PFSK-1 (cell line): ENCODE measurements around the gene NFIX.

Source experiments
- FOXP2 ChIP-seq: optimal IDR thresholded peaks from 2 replicates; pipeline ENCODE3; 2011; ENCODE audit warnings: borderline replicate concordance, control low read depth, inconsistent platforms; ENCODE audit not compliant: insufficient read depth; ENCODE audit errors: extremely low read length, extremely low read depth
- POLR2AphosphoS5 ChIP-seq: IDR thresholded peaks from 2 replicates; pipeline ENCODE4 v1.6.1; 2012; ENCODE audit warnings: low read depth, mild to moderate bottlenecking, control low read depth, low read length, moderate library complexity
- REST ChIP-seq, 2 experiments: IDR thresholded peaks; 2 replicates each; pipeline versions ENCODE4 v1.6.1 to v1.8.0; 2011 to 2012; ENCODE audit warnings: low read depth in 2 of 2, low read length in 2 of 2, control low read depth in 1 of 2, inconsistent platforms in 1 of 2, mild to moderate bottlenecking in 1 of 2, moderate library complexity in 1 of 2; ENCODE audit not compliant: insufficient read depth in 1 of 2
- SIN3A ChIP-seq: IDR thresholded peaks from 2 replicates; pipeline ENCODE4 v1.6.1; 2012; ENCODE audit warnings: mild to moderate bottlenecking, low read length, moderate library complexity, borderline replicate concordance; ENCODE audit not compliant: insufficient read depth
- TAF1 ChIP-seq: IDR thresholded peaks from 2 replicates; pipeline ENCODE4 v1.6.1; 2012; ENCODE audit warnings: low read length, control low read depth, borderline replicate concordance; ENCODE audit not compliant: insufficient read depth

NFIX gene

GRCh38 chr19:12947702-12948611, 47.3 kb upstream of the NFIX start:
- no peak for TF ChIP-seq REST (IDR thresholded peaks at IDR 0.05; ENCODE audit: insufficient read depth in 1 of 2, low read depth in 2 of 2, low read length in 2 of 2)
- no peak; the same call in 1 of the 2 replicates for TF ChIP-seq POLR2AphosphoS5
- TF ChIP-seq FOXP2: no peak
- no peak for TF ChIP-seq TAF1
- TF ChIP-seq SIN3A: no peak

- TF ChIP-seq POLR2AphosphoS5 (no peak), SIN3A (no peak), FOXP2 (no peak), TAF1 (no peak), REST (IDR thresholded peaks at IDR 0.05; ENCODE audit: insufficient read depth in 1 of 2, low read depth in 2 of 2, low read length in 2 of 2) (no peak)
Measured at GRCh38 chr19:12948612-12949362, 46.5 kb upstream of the NFIX start.

GRCh38 chr19:12949363-12950283, 45.7 kb upstream of the NFIX start:
- TF ChIP-seq REST (IDR thresholded peaks at IDR 0.05; ENCODE audit: insufficient read depth in 1 of 2, low read depth in 2 of 2, low read length in 2 of 2) (no peak), FOXP2 (no peak)

GRCh38 chr19:12952488-12953137, 42.7 kb upstream of the NFIX start:
- TF ChIP-seq POLR2AphosphoS5: no peak
- no peak for TF ChIP-seq REST (IDR thresholded peaks at IDR 0.05; ENCODE audit: insufficient read depth in 1 of 2, low read depth in 2 of 2, low read length in 2 of 2)
- TF ChIP-seq FOXP2: no peak
- TF ChIP-seq SIN3A: no peak
- no peak for TF ChIP-seq TAF1
